Renal cortical epithelial cell (primary cell): ENCODE measurements around the gene CERS6. TPM values are rescaled to one million over a fixed set of nuclear protein-coding genes. Genes with fewer than 3 reads are reported as not detected.
A peak's percentile ranks its signal among the peaks of the same experiment; 100 is the strongest.
"Not testable (repeated sequence)": the region's sequence is repeated elsewhere in the genome, so short reads cannot be mapped to it uniquely, and the experiment has no call there.

Experiments
- DNase-seq: peaks from one replicate; pipeline ENCODE4 v3.0.0-alpha.2; 2011; ENCODE audit warnings: low read depth
- total RNA-seq: library from RNA; depleted of rRNA; stranded (reverse); fragments of >200 nt; gene quantifications from 2 replicates; pipeline ENCODE4 v1.2.3, GENCODE V29; 2014

Gene CERS6
- total RNA-seq, 1 donor from 2014 or later = 19.7 TPM

GRCh38 chr2:168641636-168642035 is 185.6 kb downstream of the CERS6 start:
- DNase-seq = no peak

- DNase-seq = no peak
Measured at GRCh38 chr2:168642873-168643272, 186.8 kb downstream of the CERS6 start.

GRCh38 chr2:168643979-168644378 is 187.9 kb downstream of the CERS6 start:
- DNase-seq = no peak

GRCh38 chr2:168645696-168646338 is 189.7 kb downstream of the CERS6 start:
- no peak for DNase-seq

- DNase-seq = no peak
Measured at GRCh38 chr2:168649105-168649504, 193.0 kb downstream of the CERS6 start.

GRCh38 chr2:168649562-168649961 is 193.5 kb downstream of the CERS6 start:
- DNase-seq = no peak

GRCh38 chr2:168650139-168650538 is 194.1 kb downstream of the CERS6 start:
- DNase-seq = no peak

- no peak for DNase-seq
Measured at GRCh38 chr2:168650781-168651180, 194.7 kb downstream of the CERS6 start.

GRCh38 chr2:168652997-168653921 is 197.2 kb downstream of the CERS6 start:
- DNase-seq = no peak

GRCh38 chr2:168654705-168655104 is 198.6 kb downstream of the CERS6 start:
- no peak for DNase-seq

- no peak for DNase-seq
Measured at GRCh38 chr2:168655207-168655606, 199.1 kb downstream of the CERS6 start.

- DNase-seq = not testable (repeated sequence)
Measured at GRCh38 chr2:168657378-168657777, 201.3 kb downstream of the CERS6 start.

GRCh38 chr2:168658706-168659105 is 202.6 kb downstream of the CERS6 start:
- no peak for DNase-seq

- no peak for DNase-seq
Measured at GRCh38 chr2:168660870-168661862, 205.1 kb downstream of the CERS6 start.

GRCh38 chr2:168661863-168662256 is 205.8 kb downstream of the CERS6 start:
- DNase-seq = no peak

- DNase-seq = no peak
Measured at GRCh38 chr2:168662651-168663208, 206.7 kb downstream of the CERS6 start.

- no peak for DNase-seq
Measured at GRCh38 chr2:168663993-168664392, 207.9 kb downstream of the CERS6 start.

- DNase-seq = not testable (repeated sequence)
Measured at GRCh38 chr2:168664715-168665114, 208.6 kb downstream of the CERS6 start.

GRCh38 chr2:168666339-168666738 is 210.3 kb downstream of the CERS6 start:
- DNase-seq = peak; percentile 36

GRCh38 chr2:168667156-168667555 is 211.1 kb downstream of the CERS6 start:
- DNase-seq = no peak

- no peak for DNase-seq
Measured at GRCh38 chr2:168669151-168669550, 213.1 kb downstream of the CERS6 start.

GRCh38 chr2:168670478-168670877 is 214.4 kb downstream of the CERS6 start:
- DNase-seq = no peak
